ENCODE measurements around the gene SNAI3. TPM values are rescaled to one million over a fixed set of nuclear protein-coding genes. Genes with fewer than 3 reads are reported as not detected.

The SNAI3 gene
- total RNA-seq, 1 experiment from 2014 or later: 9.1 TPM

DNA sequence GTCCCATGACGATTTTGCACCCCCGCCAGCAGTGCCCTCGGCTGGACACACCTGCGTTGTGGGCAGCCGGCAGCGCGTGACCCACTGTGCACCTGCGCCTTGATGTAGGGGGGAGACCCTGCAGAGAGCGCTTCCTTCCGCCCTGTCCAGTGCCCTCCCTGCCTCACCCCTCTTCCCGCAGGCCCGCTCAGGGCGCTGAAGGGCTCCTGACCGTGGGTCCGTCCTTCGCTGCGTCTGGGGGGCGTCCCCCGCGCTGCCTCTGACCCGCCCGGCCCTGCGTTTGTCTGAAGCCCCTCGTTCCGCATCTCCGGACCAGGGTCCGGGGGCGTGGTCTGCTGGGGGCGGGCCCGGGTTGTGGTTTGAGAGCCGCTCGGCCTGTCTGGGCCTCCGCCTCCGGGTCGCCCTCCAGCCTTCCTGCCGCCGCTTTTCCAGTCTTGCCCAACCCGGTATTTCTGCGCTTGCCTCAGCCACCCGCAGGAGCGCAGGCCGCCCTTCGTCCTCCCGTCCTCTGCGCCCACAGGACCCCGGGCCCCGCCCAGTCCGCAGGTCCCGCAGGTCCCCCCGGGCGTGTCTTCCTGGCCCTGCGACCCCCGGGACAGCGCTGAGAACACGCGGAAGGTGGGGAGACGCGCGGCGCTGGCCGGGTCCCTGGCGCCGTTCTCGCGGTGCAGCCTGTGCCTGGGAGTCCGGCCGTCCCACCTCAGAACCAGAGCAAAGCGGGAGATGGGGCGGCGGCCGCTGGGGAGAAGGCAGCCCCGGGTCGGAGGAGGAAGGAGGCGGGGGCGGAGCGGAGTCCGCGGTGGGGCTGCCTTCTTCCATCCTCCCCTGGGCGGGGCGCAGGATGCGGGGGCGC lies 51.9 kb downstream of the SNAI3 start (continued):
- no peak for TF ChIP-seq ZSCAN18 (CRISPR knock-in tag; IDR thresholded peaks at IDR 0.05)
- TF ChIP-seq ZNF396 (CRISPR knock-in tag; IDR thresholded peaks at IDR 0.05; ENCODE audit: borderline replicate concordance): no peak
- no peak for TF ChIP-seq IRF2 (CRISPR knock-in tag; IDR thresholded peaks at IDR 0.05; ENCODE audit: borderline replicate concordance, low read depth)
- TF ChIP-seq OVOL2 (CRISPR knock-in tag; IDR thresholded peaks at IDR 0.05; ENCODE audit: borderline replicate concordance): no peak
- peak; percentile 21; the same call in 1 of the 2 replicates for TF ChIP-seq FOXP1 (CRISPR knock-in tag; IDR thresholded peaks at IDR 0.05; ENCODE audit: borderline replicate concordance)
- no peak for TF ChIP-seq TCF7 (CRISPR knock-in tag; IDR thresholded peaks at IDR 0.05; ENCODE audit: low read depth)
- TF ChIP-seq NFYB (CRISPR knock-in tag; conservative IDR thresholded peaks at IDR 0.05; ENCODE audit: low read depth): no peak
- TF ChIP-seq, protein P1, sequence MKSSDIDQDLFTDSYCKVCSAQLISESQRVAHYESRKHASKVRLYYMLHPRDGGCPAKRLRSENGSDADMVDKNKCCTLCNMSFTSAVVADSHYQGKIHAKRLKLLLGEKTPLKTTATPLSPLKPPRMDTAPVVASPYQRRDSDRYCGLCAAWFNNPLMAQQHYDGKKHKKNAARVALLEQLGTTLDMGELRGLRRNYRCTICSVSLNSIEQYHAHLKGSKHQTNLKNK (CRISPR knock-in tag; IDR thresholded peaks at IDR 0.05): no peak
- TF ChIP-seq IRF1 (CRISPR knock-in tag; IDR thresholded peaks at IDR 0.05): no peak
- TF ChIP-seq EMX1 (CRISPR knock-in tag; IDR thresholded peaks at IDR 0.05): no peak
- 0 out of 2 replicates have a peak, but pooled peaks have one; percentile 24 for TF ChIP-seq ESRRA (CRISPR knock-in tag; IDR thresholded peaks at IDR 0.05; ENCODE audit: borderline replicate concordance)
- no peak for TF ChIP-seq PREB (CRISPR knock-in tag; IDR thresholded peaks at IDR 0.05; ENCODE audit: borderline replicate concordance)
- no peak for TF ChIP-seq TEAD1 (CRISPR knock-in tag; IDR thresholded peaks at IDR 0.05)
- no peak for TF ChIP-seq FOXP4 (CRISPR knock-in tag; IDR thresholded peaks at IDR 0.05)
- TF ChIP-seq GTF2I (CRISPR knock-in tag; conservative IDR thresholded peaks at IDR 0.05): no peak
- TF ChIP-seq ETV6 (CRISPR knock-in tag; IDR thresholded peaks at IDR 0.05): no peak; the same call in none of the 2 replicates
- TF ChIP-seq, protein P2, sequence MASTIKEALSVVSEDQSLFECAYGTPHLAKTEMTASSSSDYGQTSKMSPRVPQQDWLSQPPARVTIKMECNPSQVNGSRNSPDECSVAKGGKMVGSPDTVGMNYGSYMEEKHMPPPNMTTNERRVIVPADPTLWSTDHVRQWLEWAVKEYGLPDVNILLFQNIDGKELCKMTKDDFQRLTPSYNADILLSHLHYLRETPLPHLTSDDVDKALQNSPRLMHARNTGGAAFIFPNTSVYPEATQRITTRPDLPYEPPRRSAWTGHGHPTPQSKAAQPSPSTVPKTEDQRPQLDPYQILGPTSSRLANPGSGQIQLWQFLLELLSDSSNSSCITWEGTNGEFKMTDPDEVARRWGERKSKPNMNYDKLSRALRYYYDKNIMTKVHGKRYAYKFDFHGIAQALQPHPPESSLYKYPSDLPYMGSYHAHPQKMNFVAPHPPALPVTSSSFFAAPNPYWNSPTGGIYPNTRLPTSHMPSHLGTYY (CRISPR knock-in tag; IDR thresholded peaks at IDR 0.05): no peak
- TF ChIP-seq ZNF671 (CRISPR knock-in tag; IDR thresholded peaks at IDR 0.05): no peak
- TF ChIP-seq NR3C1 (CRISPR knock-in tag; conservative IDR thresholded peaks at IDR 0.05; ENCODE audit: low read depth): no peak
- no peak for TF ChIP-seq MYBL2 (CRISPR knock-in tag; IDR thresholded peaks at IDR 0.05)
- TF ChIP-seq ZNF425 (CRISPR knock-in tag; conservative IDR thresholded peaks at IDR 0.05): no peak
- peak; percentile 74 for TF ChIP-seq SP1 (CRISPR knock-in tag; conservative IDR thresholded peaks at IDR 0.05)
- TF ChIP-seq, protein P3, sequence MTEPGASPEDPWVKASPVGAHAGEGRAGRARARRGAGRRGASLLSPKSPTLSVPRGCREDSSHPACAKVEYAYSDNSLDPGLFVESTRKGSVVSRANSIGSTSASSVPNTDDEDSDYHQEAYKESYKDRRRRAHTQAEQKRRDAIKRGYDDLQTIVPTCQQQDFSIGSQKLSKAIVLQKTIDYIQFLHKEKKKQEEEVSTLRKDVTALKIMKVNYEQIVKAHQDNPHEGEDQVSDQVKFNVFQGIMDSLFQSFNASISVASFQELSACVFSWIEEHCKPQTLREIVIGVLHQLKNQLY (CRISPR knock-in tag; IDR thresholded peaks at IDR 0.05): no peak
- TF ChIP-seq, protein P4, sequence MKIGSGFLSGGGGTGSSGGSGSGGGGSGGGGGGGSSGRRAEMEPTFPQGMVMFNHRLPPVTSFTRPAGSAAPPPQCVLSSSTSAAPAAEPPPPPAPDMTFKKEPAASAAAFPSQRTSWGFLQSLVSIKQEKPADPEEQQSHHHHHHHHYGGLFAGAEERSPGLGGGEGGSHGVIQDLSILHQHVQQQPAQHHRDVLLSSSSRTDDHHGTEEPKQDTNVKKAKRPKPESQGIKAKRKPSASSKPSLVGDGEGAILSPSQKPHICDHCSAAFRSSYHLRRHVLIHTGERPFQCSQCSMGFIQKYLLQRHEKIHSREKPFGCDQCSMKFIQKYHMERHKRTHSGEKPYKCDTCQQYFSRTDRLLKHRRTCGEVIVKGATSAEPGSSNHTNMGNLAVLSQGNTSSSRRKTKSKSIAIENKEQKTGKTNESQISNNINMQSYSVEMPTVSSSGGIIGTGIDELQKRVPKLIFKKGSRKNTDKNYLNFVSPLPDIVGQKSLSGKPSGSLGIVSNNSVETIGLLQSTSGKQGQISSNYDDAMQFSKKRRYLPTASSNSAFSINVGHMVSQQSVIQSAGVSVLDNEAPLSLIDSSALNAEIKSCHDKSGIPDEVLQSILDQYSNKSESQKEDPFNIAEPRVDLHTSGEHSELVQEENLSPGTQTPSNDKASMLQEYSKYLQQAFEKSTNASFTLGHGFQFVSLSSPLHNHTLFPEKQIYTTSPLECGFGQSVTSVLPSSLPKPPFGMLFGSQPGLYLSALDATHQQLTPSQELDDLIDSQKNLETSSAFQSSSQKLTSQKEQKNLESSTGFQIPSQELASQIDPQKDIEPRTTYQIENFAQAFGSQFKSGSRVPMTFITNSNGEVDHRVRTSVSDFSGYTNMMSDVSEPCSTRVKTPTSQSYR (CRISPR knock-in tag; IDR thresholded peaks at IDR 0.05): 0 out of 2 replicates have a peak, but pooled peaks have one; percentile 33
- TF ChIP-seq SOX15 (CRISPR knock-in tag; IDR thresholded peaks at IDR 0.05): no peak
- TF ChIP-seq TEAD4 (CRISPR knock-in tag; IDR thresholded peaks at IDR 0.05): no peak
